ENCODE measurements around the gene EFCAB6. TPM values are rescaled to one million over a fixed set of nuclear protein-coding genes. Genes with fewer than 3 reads are reported as not detected.

The EFCAB6 gene
- total and polyA plus RNA-seq, 2 donors (not counting 1 experiment from before 2014, with no cell fraction given): 0.07 to 0.10 TPM

DNA sequence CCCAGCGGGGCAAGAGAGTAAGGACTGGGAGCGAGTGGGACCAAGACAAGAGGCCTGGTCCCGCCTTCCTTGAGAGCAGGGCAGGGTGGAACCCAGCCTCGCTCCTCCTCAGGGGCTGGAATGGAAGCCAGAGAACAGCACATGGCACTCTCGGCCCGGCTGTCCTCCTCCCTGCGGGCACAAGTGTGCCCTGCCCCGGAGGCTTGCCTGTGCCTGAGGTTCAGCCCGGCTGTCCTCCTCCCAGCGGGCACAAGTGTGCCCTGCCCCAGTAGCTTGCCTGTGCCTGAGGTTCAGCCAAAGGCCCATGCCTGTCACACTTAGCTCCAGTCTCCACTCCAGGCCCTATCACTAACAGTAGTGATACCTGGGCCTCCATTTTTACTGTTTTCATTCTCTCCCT, 26.1 kb upstream of the EFCAB6 start:
- DNase-seq (no peak), ATAC-seq (ENCODE audit: low read depth) (no peak)
- Histone ChIP-seq H3K4me2 (replicated peaks; ENCODE audit: low read depth, low read length, poor library complexity, severe bottlenecking) (no peak overlapping the region), H3K79me2 (ENCODE audit: control insufficient read depth, insufficient read depth, low read length) (no peaks in the 10 kb centered on the region), H3K4me3 (ENCODE audit: control extremely low read depth in 1 of 5, extremely low read depth in 1 of 5, insufficient read depth in 1 of 5, low read depth in 2 of 5, low read length in 4 of 5) (no peak overlapping the region), H3K9ac (ENCODE audit: low read length) (no peak overlapping the region), H3K36me3 (replicated peaks in 1 of 2; ENCODE audit: control extremely low read depth in 1 of 2, control insufficient read depth in 1 of 2, extremely low read depth in 1 of 2, insufficient read depth in 2 of 2, low read length in 1 of 2) (no peaks in the 10 kb centered on the region), H3K27me3 (replicated peaks in 1 of 4; ENCODE audit: control extremely low read depth in 1 of 4, control insufficient read depth in 3 of 4, insufficient read depth in 4 of 4, low read length in 3 of 4) (no peaks in the 10 kb centered on the region), H3K27ac (ENCODE audit: low read length in 2 of 2) (no peak overlapping the region), H3K4me1 (ENCODE audit: control insufficient read depth in 2 of 2, insufficient read depth in 2 of 2, low read length in 2 of 2) (no peaks in the 10 kb centered on the region), H3K9me3 (ENCODE audit: control extremely low read depth in 1 of 3, control insufficient read depth in 2 of 3, insufficient read depth in 1 of 3, low read length in 2 of 3) (no peaks in the 10 kb centered on the region), H4K20me1 (ENCODE audit: control insufficient read depth, insufficient read depth, low read length, poor library complexity, severe bottlenecking) (no peaks in the 10 kb centered on the region), H2AFZ (ENCODE audit: insufficient read depth, low read depth, low read length, poor library complexity, severe bottlenecking) (no peak overlapping the region)
- H3K4me3 Mint-ChIP-seq: no peak overlapping the region
- 85% methylated on average over 10 of the region's 10 CpGs for WGBS (ENCODE audit: insufficient coverage)
- no peaks in the 10 kb centered on the region for H3K27me3 Mint-ChIP-seq
- intact Hi-C loops (cut with micrococcal nuclease): no loop called here
- H3K4me1 Mint-ChIP-seq: no peaks in the 10 kb centered on the region
- TF ChIP-seq, protein P1, sequence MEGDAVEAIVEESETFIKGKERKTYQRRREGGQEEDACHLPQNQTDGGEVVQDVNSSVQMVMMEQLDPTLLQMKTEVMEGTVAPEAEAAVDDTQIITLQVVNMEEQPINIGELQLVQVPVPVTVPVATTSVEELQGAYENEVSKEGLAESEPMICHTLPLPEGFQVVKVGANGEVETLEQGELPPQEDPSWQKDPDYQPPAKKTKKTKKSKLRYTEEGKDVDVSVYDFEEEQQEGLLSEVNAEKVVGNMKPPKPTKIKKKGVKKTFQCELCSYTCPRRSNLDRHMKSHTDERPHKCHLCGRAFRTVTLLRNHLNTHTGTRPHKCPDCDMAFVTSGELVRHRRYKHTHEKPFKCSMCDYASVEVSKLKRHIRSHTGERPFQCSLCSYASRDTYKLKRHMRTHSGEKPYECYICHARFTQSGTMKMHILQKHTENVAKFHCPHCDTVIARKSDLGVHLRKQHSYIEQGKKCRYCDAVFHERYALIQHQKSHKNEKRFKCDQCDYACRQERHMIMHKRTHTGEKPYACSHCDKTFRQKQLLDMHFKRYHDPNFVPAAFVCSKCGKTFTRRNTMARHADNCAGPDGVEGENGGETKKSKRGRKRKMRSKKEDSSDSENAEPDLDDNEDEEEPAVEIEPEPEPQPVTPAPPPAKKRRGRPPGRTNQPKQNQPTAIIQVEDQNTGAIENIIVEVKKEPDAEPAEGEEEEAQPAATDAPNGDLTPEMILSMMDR (IDR thresholded peaks at IDR 0.05): no peak
- TF ChIP-seq EZH2 (IDR thresholded peaks at IDR 0.05; ENCODE audit: borderline replicate concordance, insufficient read depth, low read depth, low read length, poor library complexity, severe bottlenecking): no peak
- ChIA-PET CTCF (no interaction called here), POLR2A (no interaction called here)
- H3K9me3 Mint-ChIP-seq (ENCODE audit: insufficient read depth): no peaks in the 10 kb centered on the region
- H3K27ac Mint-ChIP-seq: no peak overlapping the region

DNA sequence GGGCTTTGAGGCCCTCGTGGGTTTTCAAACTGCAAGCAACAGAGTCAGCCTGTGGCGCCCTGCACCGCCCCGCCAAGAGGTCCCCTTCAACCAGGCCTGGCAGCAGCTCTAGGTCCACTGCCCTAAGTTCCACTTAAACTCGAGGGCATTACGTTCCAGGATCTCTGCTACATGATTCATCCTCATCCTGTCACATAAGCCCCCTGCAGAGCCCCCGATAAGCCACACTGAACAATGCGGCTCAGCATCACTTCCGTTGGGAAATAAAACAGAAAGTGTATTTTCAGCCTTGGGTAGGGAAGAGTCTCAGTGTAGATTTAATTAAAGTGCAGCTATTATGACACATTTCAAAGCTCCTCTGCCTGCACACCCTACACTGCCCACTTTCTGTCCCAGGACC, 25.6 kb upstream of the EFCAB6 start:
- no peaks in the 10 kb centered on the region for H3K79me2 ChIP-seq (ENCODE audit: control insufficient read depth, insufficient read depth, low read length)

More for the DNA sequence above, 25.6 kb upstream of the EFCAB6 start:
- POLR2A ChIA-PET: no interaction called here
- Histone ChIP-seq H4K20me1 (ENCODE audit: control insufficient read depth, insufficient read depth, low read length, poor library complexity, severe bottlenecking) (no peaks in the 10 kb centered on the region), H3K36me3 (replicated peaks in 1 of 2; ENCODE audit: control extremely low read depth in 1 of 2, control insufficient read depth in 1 of 2, extremely low read depth in 1 of 2, insufficient read depth in 2 of 2, low read length in 1 of 2) (no peaks in the 10 kb centered on the region), H3K9ac (ENCODE audit: low read length) (no peak overlapping the region), H3K9me3 (ENCODE audit: control extremely low read depth in 1 of 3, control insufficient read depth in 2 of 3, insufficient read depth in 1 of 3, low read length in 2 of 3) (no peaks in the 10 kb centered on the region), H3K27me3 (replicated peaks in 1 of 4; ENCODE audit: control extremely low read depth in 1 of 4, control insufficient read depth in 3 of 4, insufficient read depth in 4 of 4, low read length in 3 of 4) (no peaks in the 10 kb centered on the region), H3K4me2 (replicated peaks; ENCODE audit: low read depth, low read length, poor library complexity, severe bottlenecking) (no peak overlapping the region), H3K4me3 (ENCODE audit: control extremely low read depth in 1 of 5, extremely low read depth in 1 of 5, insufficient read depth in 1 of 5, low read depth in 2 of 5, low read length in 4 of 5) (no peak overlapping the region), H2AFZ (ENCODE audit: insufficient read depth, low read depth, low read length, poor library complexity, severe bottlenecking) (no peak overlapping the region), H3K27ac (ENCODE audit: low read length in 2 of 2) (no peak overlapping the region), H3K4me1 (ENCODE audit: control insufficient read depth in 2 of 2, insufficient read depth in 2 of 2, low read length in 2 of 2) (no peaks in the 10 kb centered on the region)
- H3K4me3 Mint-ChIP-seq: no peak overlapping the region
- no peak for DNase-seq
- no peaks in the 10 kb centered on the region for H3K4me1 Mint-ChIP-seq
- intact Hi-C loops (cut with micrococcal nuclease): no loop called here
- no peak overlapping the region for H3K27ac Mint-ChIP-seq
- ATAC-seq (ENCODE audit: low read depth): no peak
- H3K9me3 Mint-ChIP-seq (ENCODE audit: insufficient read depth): no peaks in the 10 kb centered on the region
- CTCF ChIA-PET: no interaction called here
- H3K27me3 Mint-ChIP-seq: no peaks in the 10 kb centered on the region
- TF ChIP-seq EZH2 (IDR thresholded peaks at IDR 0.05; ENCODE audit: borderline replicate concordance, insufficient read depth, low read depth, low read length, poor library complexity, severe bottlenecking): no peak
- TF ChIP-seq, protein P1 (IDR thresholded peaks at IDR 0.05): no peak
- WGBS (ENCODE audit: insufficient coverage): 81% methylated on average over 4 of the region's 9 CpGs
